ENCODE results near the gene SEM1. TPM values are rescaled to one million over a fixed set of nuclear protein-coding genes. Genes with fewer than 3 reads are reported as not detected.

The SEM1 gene
- total RNA-seq, 1 experiment from 2014 or later: 79.9 TPM

DNA sequence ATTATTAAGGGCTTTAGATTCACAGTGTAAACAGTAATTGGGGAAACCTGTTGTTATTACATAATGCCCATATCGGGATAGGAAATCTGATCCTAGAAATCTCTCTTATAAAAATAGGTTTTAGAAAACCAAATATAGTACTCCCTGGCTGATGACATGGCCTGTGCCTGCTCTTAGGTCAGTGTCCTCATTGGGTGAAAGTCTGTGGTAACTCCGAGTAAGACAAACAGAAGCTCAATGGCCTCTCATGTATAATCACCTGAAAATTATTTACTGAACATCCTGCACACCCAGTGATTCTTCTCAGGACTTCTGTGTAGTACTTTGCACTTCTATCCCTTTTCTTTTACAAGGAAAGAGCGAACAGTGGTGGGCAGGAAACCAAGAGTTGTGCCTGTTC lies 37.8 kb downstream of the SEM1 start:
- H4K91ac ChIP-seq (ENCODE audit: insufficient read length, low read depth, low read length): no peak overlapping the region
- H3K4ac ChIP-seq (ENCODE audit: low read depth, low read length): no peak overlapping the region
- no peak overlapping the region for H3K56ac ChIP-seq (ENCODE audit: insufficient read length, low read depth, low read length)
- H3K4me2 ChIP-seq (ENCODE audit: insufficient read depth, insufficient read length, low read length): no peak overlapping the region
- Mint-ChIP-seq H3K4me3 (no peak overlapping the region), H3K4me1 (no peaks in the 10 kb centered on the region), H3K27ac (no peak overlapping the region), H3K27me3 (ENCODE audit: low read depth) (no peaks in the 10 kb centered on the region), H3K9me3 (no peaks in the 10 kb centered on the region), H3K36me3 (ENCODE audit: insufficient read depth in 1 of 3, low read depth in 3 of 3) (peaks cover 0 to 3% (median 0%) of the 10 kb centered on the region in 3 experiments; a peak in 2 of 7 replicates)
- no peak overlapping the region for H2BK120ac ChIP-seq (ENCODE audit: low read depth, low read length, poor library complexity, severe bottlenecking)
- no peaks in the 10 kb centered on the region for H3K4me1 ChIP-seq (ENCODE audit: insufficient read depth, low read length)
- H3K79me1 ChIP-seq (ENCODE audit: insufficient read depth, low read depth, low read length, poor library complexity, severe bottlenecking): no peaks in the 10 kb centered on the region
- no peak for DNase-seq
- no peak overlapping the region for H3T11ph ChIP-seq (ENCODE audit: low read length)
- no CpG with 5 or more reads among the region's 3 CpGs for WGBS (ENCODE audit: extremely low coverage, insufficient read length, low lambda C conversion rate)
- H3K27ac ChIP-seq (ENCODE audit: insufficient read length, low read depth, low read length): no peak overlapping the region
- H3K14ac ChIP-seq (ENCODE audit: insufficient read depth, low read length): no peak overlapping the region
- no peak overlapping the region for H3K9ac ChIP-seq (ENCODE audit: extremely low read depth, insufficient read length, low read length)
- no peak overlapping the region for H2AK5ac ChIP-seq (ENCODE audit: insufficient read length, low read length)
- no peak overlapping the region for H4K8ac ChIP-seq (replicated peaks; ENCODE audit: insufficient read length, low read depth, low read length)
- H2BK5ac ChIP-seq (ENCODE audit: insufficient read length, low read length): no peak overlapping the region
- H2BK12ac ChIP-seq (ENCODE audit: insufficient read length, low read depth, low read length): no peak overlapping the region
- no peak overlapping the region for H2BK15ac ChIP-seq (ENCODE audit: low read depth, low read length)
- H3K79me2 ChIP-seq (ENCODE audit: insufficient read depth, low read length): no peaks in the 10 kb centered on the region
- no peaks in the 10 kb centered on the region for H3K27me3 ChIP-seq (ENCODE audit: insufficient read depth, low read length)
- no peak overlapping the region for H3K18ac ChIP-seq (ENCODE audit: insufficient read length, low read depth, low read length)
- no peak overlapping the region for H2BK20ac ChIP-seq (ENCODE audit: low read depth, low read length, poor library complexity, severe bottlenecking)
- no peaks in the 10 kb centered on the region for H4K20me1 ChIP-seq (ENCODE audit: control insufficient read depth, insufficient read depth, insufficient read length)
- no peaks in the 10 kb centered on the region for H3K23me2 ChIP-seq (ENCODE audit: insufficient read length, low read depth, low read length, poor library complexity, severe bottlenecking)
- H3K23ac ChIP-seq (ENCODE audit: insufficient read length, low read depth, low read length): no peak overlapping the region
- no peaks in the 10 kb centered on the region for H3K9me3 ChIP-seq (ENCODE audit: control insufficient read depth, low read depth, low read length)
- H2AFZ ChIP-seq (ENCODE audit: low read length): no peak overlapping the region
- no peak overlapping the region for H4K5ac ChIP-seq (ENCODE audit: insufficient read length, low read depth, low read length)
- TF ChIP-seq CTCF (conservative IDR thresholded peaks at IDR 0.05): no peak

Measured in H9 (cell line).